Measurements from ENCODE around the gene LHFPL6. TPM values are rescaled to one million over a fixed set of nuclear protein-coding genes. Genes with fewer than 3 reads are reported as not detected.

The LHFPL6 gene
- total and polyA plus RNA-seq, 10 of the 15 experiments (the other 5 are each of a cell fraction or from before 2014, with no cell fraction given) = 0.11 to 4.6 (median 0.41) TPM

DNA sequence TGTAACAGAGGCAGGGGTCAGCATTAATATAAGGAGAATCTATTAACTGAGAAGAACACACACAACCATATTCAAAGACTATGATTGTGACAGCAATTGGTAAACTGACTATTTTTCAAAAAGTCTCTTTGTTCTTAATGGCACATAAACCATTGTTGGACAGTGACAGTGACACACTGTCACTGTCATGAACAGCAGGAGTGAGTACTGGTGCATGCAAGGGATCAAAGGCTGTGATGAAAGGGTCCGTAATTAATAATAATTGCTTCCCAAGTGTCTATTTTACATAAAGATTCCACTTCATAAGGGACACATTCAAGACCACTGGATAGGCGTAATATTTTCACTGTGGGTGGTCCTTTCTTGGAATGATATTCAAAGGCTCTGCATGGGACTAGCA lies 50.7 kb downstream of the LHFPL6 start:
- Histone ChIP-seq H3K27me3 (replicated peaks in 1 of 2; ENCODE audit: control insufficient read depth in 2 of 2, insufficient read depth in 2 of 2, low read length in 1 of 2) (no peaks in the 10 kb centered on the region), H3K9me3 (replicated peaks; ENCODE audit: control insufficient read depth, insufficient read depth, low read length) (no peaks in the 10 kb centered on the region; the same call in 2 of the 3 replicates), H3K79me2 (ENCODE audit: control insufficient read depth, insufficient read depth, low read length) (no peaks in the 10 kb centered on the region), H3K27ac (ENCODE audit: control insufficient read depth, insufficient read depth) (no peak overlapping the region), H3K4me1 (ENCODE audit: control insufficient read depth, insufficient read depth, low read length) (no peaks in the 10 kb centered on the region), H3K4me3 (no peak overlapping the region), H3K4me2 (ENCODE audit: control insufficient read depth, insufficient read depth) (no peak overlapping the region), H2AFZ (ENCODE audit: control insufficient read depth, low read depth, low read length) (no peak overlapping the region), H3K36me3 (ENCODE audit: control insufficient read depth in 2 of 2, insufficient read depth in 2 of 2, low read length in 1 of 2) (no peaks in the 10 kb centered on the region), H3K9ac (ENCODE audit: control insufficient read depth, insufficient read depth, low read length) (no peak overlapping the region), H4K20me1 (ENCODE audit: control insufficient read depth, insufficient read depth) (no peaks in the 10 kb centered on the region)
- no peak for TF ChIP-seq MTA3 (IDR thresholded peaks at IDR 0.05; ENCODE audit: borderline replicate concordance, low read length)
- TF ChIP-seq, protein P1, sequence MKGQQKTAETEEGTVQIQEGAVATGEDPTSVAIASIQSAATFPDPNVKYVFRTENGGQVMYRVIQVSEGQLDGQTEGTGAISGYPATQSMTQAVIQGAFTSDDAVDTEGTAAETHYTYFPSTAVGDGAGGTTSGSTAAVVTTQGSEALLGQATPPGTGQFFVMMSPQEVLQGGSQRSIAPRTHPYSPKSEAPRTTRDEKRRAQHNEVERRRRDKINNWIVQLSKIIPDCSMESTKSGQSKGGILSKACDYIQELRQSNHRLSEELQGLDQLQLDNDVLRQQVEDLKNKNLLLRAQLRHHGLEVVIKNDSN (IDR thresholded peaks at IDR 0.05; ENCODE audit: borderline replicate concordance, extremely low read length, insufficient read depth, low read depth, low read length) = no peak
- TF ChIP-seq IRF5 (IDR thresholded peaks at IDR 0.05; ENCODE audit: borderline replicate concordance) = no peak
- DNase-seq (ENCODE audit: low read depth, low spot score) (no peak), FAIRE-seq (no peak), ATAC-seq (no peak)
- ChIA-PET POLR2A (no interaction called here), SMC1A (ENCODE audit: uncharacterized antibody, unreplicated experiment) (interaction anchor here (1.0 kb wide), 1 partner anchor 9 kb away, joined by 3 read pairs; no protein-coding TSS in a partner anchor), CTCF (no interaction called here), RAD21 (ENCODE audit: unreplicated experiment) (no interaction called here)
- intact Hi-C loops (cut with micrococcal nuclease; ENCODE audit: unreplicated experiment) (no loop called here), in situ Hi-C loops (cut with MboI) (no loop called here)
- no TSS peak for BruUV-seq (replicated peaks)
- WGBS (ENCODE audit: insufficient coverage, insufficient replicate concordance, low lambda C conversion rate, missing lambda C conversion rate) = 55% methylated on average over 2 of the region's 2 CpGs

GRCh38 chr13:39550931-39551330 lies 52.1 kb downstream of the LHFPL6 start:
- Histone ChIP-seq H3K4me1 (ENCODE audit: control insufficient read depth, insufficient read depth, low read length) (no peaks in the 10 kb centered on the region), H3K27me3 (replicated peaks in 1 of 2; ENCODE audit: control insufficient read depth in 2 of 2, insufficient read depth in 2 of 2, low read length in 1 of 2) (no peaks in the 10 kb centered on the region), H3K36me3 (ENCODE audit: control insufficient read depth in 2 of 2, insufficient read depth in 2 of 2, low read length in 1 of 2) (no peaks in the 10 kb centered on the region), H3K4me2 (ENCODE audit: control insufficient read depth, insufficient read depth) (no peak overlapping the region), H2AFZ (ENCODE audit: control insufficient read depth, low read depth, low read length) (no peak overlapping the region), H3K9ac (ENCODE audit: control insufficient read depth, insufficient read depth, low read length) (no peak overlapping the region), H3K4me3 (no peak overlapping the region), H3K27ac (ENCODE audit: control insufficient read depth, insufficient read depth) (no peak overlapping the region), H3K9me3 (replicated peaks; ENCODE audit: control insufficient read depth, insufficient read depth, low read length) (no peaks in the 10 kb centered on the region; the same call in 2 of the 3 replicates), H3K79me2 (ENCODE audit: control insufficient read depth, insufficient read depth, low read length) (no peaks in the 10 kb centered on the region), H4K20me1 (ENCODE audit: control insufficient read depth, insufficient read depth) (no peaks in the 10 kb centered on the region)
- RAD21 ChIA-PET (ENCODE audit: unreplicated experiment) = no interaction called here
- CTCF ChIA-PET = no interaction called here
- BruUV-seq (replicated peaks) = no TSS peak
- intact Hi-C loops (cut with micrococcal nuclease; ENCODE audit: unreplicated experiment) (no loop called here), in situ Hi-C loops (cut with MboI) (no loop called here)
- FAIRE-seq (no peak), DNase-seq (ENCODE audit: low read depth, low spot score) (no peak), ATAC-seq (no peak)
- SMC1A ChIA-PET (ENCODE audit: uncharacterized antibody, unreplicated experiment) = no interaction called here
- POLR2A ChIA-PET = no interaction called here
- TF ChIP-seq SMC3 (IDR thresholded peaks at IDR 0.05; ENCODE audit: borderline replicate concordance, low read length) (no peak), IKZF1 (conservative IDR thresholded peaks at IDR 0.05) (no peak), SMAD5 (IDR thresholded peaks at IDR 0.05; ENCODE audit: low read depth) (no peak), YBX1 (IDR thresholded peaks at IDR 0.05) (no peak), CBX3 (IDR thresholded peaks at IDR 0.05; ENCODE audit: borderline replicate concordance, low read depth) (no peak), HDGF (IDR thresholded peaks at IDR 0.05) (no peak), NR2F1 (conservative IDR thresholded peaks at IDR 0.05) (no peak), NFYB (IDR thresholded peaks at IDR 0.05; ENCODE audit: insufficient read depth, low read depth, low read length) (no peak), STAT3 (IDR thresholded peaks at IDR 0.05; ENCODE audit: low read depth, low read length) (no peak), NFYA (IDR thresholded peaks at IDR 0.05; ENCODE audit: borderline replicate concordance, low read depth, low read length) (no peak), RBBP5 (conservative IDR thresholded peaks at IDR 0.05) (no peak)
- TF ChIP-seq, protein P2, sequence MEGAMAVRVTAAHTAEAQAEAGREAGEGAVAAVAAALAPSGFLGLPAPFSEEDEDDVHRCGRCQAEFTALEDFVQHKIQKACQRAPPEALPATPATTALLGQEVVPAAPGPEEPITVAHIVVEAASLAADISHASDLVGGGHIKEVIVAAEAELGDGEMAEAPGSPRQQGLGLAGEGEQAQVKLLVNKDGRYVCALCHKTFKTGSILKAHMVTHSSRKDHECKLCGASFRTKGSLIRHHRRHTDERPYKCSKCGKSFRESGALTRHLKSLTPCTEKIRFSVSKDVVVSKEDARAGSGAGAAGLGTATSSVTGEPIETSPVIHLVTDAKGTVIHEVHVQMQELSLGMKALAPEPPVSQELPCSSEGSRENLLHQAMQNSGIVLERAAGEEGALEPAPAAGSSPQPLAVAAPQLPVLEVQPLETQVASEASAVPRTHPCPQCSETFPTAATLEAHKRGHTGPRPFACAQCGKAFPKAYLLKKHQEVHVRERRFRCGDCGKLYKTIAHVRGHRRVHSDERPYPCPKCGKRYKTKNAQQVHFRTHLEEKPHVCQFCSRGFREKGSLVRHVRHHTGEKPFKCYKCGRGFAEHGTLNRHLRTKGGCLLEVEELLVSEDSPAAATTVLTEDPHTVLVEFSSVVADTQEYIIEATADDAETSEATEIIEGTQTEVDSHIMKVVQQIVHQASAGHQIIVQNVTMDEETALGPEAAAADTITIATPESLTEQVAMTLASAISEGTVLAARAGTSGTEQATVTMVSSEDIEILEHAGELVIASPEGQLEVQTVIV (IDR thresholded peaks at IDR 0.05; ENCODE audit: borderline replicate concordance, partially characterized antibody) = no peak
